Measurements from ENCODE around the gene ZNF546. TPM values are rescaled to one million over a fixed set of nuclear protein-coding genes. Genes with fewer than 3 reads are reported as not detected.
"Not testable (repeated sequence)": the region's sequence is repeated elsewhere in the genome, so short reads cannot be mapped to it uniquely, and the experiment has no call there.

Gene ZNF546
- 1.1 and 3.7 TPM in 2 replicates for total RNA-seq (2014; rRNA removed; shearing (Covaris generic))

- peak; percentile 82 for DNase-seq (ENCODE audit: low spot score)
Measured at GRCh38 chr19:39996811-39997637, at the start of gene ZNF546. ZNF546 (plus strand) TSS chr19:39997060; CDS start chr19:39998327, 1,267 bp downstream.

DNA sequence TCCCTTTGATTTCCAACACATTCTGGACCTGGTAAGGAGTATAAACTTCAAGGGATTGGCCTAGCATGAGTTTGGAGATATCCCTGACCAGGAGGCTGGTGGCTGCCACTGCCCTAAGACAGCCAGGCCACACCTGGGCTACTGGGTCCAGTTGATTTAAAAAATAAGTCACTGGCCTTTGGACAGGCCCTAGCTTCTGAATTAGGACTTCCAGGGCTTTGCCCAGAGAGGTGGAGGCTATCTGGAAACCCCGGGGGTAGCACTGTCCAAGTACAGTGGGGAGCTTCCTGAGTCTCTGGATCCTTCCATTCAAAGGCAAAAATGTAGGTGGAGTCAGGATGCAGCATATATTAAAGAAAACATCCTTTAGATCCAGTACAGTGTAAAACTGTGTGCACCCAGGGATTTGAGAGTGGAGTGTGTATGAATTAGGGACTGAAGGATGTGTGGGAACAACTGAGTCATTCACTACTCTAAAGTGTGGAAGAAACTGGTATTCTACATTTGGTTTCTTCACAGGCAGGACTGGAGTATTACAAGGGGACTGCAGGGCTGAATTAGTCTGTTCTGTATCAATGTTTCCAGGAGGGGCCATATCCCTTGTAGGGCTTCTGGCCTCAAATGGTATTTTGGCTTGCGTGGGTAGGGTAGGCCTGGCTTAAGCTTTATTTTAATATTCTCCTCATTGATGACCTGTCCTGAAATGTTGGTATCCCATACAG is 47.7 kb upstream of the ZNF546 start:
- no peak for DNase-seq (ENCODE audit: low spot score)

GRCh38 chr19:39951065-39951650 is 45.7 kb upstream of the ZNF546 start:
- DNase-seq (ENCODE audit: low spot score) = no peak

DNA sequence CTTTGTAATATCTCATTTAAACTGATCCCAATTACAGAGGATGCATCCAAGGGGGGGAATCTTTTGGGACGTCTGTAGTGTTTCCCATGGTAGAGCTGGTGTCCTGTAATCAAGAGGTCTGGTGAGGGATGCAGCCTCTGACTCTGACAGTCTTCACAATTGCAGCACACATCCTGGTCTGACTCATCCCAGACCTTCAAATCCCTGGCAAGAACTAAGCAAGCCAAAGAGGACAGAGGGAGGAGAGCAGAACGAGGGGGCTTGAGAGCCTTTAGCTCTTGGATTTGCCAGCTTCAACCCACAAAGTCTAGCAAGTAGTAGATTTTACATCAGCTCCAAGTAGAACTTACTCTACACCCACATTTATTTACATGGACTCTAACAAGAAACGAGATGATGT is 45.2 kb upstream of the ZNF546 start:
- DNase-seq (ENCODE audit: low spot score) = no peak

- DNase-seq (ENCODE audit: low spot score) = no peak
Measured at GRCh38 chr19:39953915-39954314, 42.9 kb upstream of the ZNF546 start.

DNA sequence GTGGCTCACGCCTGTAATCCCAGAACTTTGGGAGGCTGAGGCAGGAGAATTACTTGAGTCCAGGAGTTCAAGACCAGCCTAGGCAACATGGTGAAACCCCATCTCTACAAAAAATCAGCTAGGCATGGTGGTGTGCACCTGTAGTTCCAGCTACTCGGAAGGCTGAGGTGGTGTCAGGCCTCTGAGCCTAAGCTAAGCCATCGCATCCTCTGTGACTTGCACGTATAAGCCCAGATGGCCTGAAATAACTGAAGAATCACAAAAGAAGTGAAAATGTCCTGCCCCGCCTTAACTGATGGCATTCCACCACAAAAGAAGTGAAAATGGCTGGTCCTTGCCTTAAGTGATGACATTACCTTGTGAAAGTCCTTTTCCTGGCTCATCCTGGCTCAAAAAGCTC is 39.0 kb upstream of the ZNF546 start:
- not testable (repeated sequence) for DNase-seq (ENCODE audit: low spot score)

DNA sequence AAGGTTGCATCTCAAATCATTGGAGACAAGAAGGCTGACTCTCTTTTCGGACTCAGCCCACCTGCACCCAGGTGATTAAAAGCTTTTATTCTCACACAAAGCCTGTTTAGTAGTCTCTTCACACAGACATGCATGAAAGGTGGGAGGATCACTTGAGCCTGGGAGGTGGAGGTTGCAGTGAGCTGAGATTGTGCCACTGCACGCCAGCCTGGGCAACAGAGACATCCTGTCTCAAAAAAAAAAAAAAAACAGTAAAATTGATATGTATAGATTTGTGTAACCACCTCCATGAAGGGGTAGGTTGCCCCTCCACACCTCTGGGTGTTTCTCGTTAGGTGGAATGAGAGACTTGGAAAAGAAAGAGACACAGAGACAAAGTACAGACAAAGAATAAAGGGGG is 37.9 kb upstream of the ZNF546 start:
- not testable (repeated sequence) for DNase-seq (ENCODE audit: low spot score)

DNA sequence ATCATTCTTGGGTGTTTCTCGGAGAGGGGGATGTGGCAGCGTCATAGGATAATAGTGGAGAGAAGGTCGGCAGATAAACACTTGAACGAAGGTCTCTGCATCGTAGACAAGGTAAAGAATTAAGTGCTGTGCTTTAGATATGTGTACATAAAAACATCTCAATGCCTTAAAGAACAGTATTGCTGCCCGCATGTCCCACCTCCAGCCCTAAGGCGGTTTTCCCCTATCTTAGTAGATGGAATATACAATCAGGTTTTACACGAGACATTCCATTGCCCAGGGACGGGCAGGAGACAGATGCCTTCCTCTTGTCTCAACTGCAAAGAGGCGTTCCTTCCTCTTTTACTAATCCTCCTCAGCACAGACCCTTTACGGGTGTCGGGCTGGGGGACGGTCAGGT is 37.5 kb upstream of the ZNF546 start:
- not testable (repeated sequence) for DNase-seq (ENCODE audit: low spot score)

- DNase-seq (ENCODE audit: low spot score) = no peak
Measured at GRCh38 chr19:39963898-39964297, 33.0 kb upstream of the ZNF546 start.

- DNase-seq (ENCODE audit: low spot score) = no peak
Measured at GRCh38 chr19:39966617-39967016, 30.2 kb upstream of the ZNF546 start.

- DNase-seq (ENCODE audit: low spot score) = no peak
Measured at GRCh38 chr19:39967561-39967960, 29.3 kb upstream of the ZNF546 start.

DNA sequence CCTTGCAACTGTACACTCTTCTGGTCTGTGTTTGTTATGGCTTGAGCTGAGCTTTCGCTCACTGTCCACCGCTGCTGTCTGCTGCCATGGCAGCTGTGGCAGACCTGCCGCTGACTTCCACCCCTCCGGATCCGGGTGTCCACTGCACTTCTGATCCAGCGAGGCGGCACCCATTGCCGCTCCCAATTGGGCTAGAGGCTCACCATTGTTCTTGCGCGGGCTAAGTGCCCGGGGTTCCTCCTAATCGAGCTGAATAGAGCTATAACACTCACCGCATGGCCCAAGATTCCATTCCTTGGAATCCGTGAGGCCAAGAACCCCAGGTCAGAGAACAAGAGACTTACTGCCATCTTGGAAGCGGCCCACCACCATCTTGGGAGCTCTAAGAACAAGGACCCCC is 28.1 kb upstream of the ZNF546 start:
- no peak for DNase-seq (ENCODE audit: low spot score)

- DNase-seq (ENCODE audit: low spot score) = no peak
Measured at GRCh38 chr19:39969266-39969665, 27.6 kb upstream of the ZNF546 start.

DNA sequence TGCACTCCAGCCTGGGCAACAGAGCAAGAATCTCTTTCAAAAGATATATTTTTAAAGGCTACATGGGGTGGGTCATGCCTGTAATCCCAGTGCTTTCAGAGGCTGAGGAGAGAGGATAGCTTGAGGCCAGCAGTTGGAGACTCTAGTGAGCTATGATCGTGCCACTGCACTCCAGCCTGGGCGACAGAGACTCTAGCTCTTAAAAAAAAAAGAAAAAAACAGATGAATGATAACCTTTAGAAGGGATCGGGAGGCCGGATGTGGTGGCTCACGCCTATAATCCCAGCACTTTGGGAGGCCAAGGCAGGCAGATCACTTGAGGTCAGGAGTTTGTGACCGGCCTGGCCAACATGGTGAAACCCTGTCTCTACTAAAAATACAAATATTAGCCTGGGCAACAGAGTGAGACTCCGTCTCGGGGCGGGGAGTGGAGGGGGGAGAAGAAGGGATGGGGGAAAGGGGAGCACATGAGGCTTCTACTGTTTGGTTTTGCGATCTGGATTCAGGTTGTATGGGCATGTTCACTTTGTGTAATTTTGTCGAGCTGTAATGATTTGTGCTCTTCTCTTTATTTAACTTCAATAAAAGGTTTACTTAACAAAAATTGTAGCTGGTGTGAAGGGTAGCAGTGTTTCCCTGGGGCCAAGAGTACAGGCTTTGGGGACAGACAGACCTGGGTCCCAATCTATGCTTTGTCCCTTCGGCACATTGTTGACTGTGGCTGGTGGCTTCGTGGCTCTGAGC is 27.0 kb upstream of the ZNF546 start:
- no peak for DNase-seq (ENCODE audit: low spot score)

GRCh38 chr19:39970425-39970674 is 26.5 kb upstream of the ZNF546 start:
- no peak for DNase-seq (ENCODE audit: low spot score)

DNA sequence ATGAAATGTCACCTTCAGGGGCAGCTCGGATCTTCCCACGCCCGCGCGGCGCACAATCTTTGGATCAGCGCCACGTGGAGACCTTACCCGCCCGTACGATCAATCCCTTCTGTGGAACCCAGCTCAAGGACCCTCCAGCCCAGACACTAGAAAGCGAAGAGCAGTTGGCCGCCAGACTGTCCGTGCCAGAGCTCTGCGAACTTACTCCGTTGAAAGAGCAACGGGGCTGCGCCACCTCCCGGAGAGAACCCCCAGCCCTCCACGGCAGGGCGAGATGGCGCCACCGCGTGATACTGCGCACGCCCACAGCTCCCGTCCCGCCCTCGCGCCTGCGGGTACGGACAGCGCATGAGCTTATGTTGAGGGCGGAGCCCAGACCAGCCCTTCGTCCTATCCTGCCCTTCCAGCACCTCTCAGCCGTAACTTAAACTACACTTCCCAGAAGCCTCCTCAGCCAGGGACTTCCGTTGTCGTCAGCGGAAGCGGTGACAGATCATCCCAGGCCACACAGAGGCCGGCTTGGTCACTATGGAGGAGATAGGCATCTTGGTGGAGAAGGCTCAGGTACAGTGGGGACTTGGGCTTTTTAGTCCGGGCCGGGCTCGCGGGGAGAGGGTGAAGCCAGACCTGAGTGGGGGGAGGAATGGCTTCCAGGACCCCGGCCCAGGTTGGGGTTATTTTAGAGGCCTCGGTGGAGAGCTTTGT is 26.0 kb upstream of the ZNF546 start, which contains the start of gene PSMC4:
PSMC4 (plus strand) TSS at position 491 of the 705 bp plus-strand sequence; CDS start at position 529, 38 bp downstream.
- peak; percentile 99 for DNase-seq (ENCODE audit: low spot score)

DNA sequence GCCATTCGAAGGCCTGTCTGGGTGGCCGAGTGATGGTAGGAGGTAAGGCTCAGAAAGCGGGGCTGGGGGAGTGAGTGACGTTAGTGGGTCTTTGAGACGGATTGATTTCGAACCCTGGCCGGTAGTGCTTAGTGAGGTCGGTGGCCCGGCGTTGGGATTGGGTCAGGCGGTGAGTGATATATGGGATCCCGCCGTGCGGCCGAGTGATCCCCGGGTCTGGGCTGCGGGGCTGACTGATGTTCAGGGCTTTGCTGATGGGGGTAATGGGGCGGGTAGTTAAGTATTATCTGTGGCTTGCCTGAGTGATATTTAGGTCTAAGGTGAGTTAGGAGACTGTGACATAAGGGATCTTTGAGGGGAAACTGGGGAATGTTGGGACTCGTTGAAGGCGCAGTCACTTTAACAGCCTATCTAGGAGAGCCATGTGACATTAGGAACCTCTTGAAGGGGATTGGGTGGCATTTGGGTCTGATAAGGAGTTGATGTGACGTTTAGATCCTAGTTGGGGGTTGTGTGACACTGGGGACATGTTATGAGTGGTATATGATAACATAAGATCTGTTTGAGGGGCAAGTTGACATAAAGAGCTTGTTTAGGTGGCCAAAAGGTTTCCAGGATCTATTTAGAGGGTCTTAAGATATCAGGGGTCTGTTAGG is 25.4 kb upstream of the ZNF546 start:
- peak; percentile 6 for DNase-seq (ENCODE audit: low spot score)

- DNase-seq (ENCODE audit: low spot score) = no peak
Measured at GRCh38 chr19:39974377-39975155, 22.3 kb upstream of the ZNF546 start.

DNA sequence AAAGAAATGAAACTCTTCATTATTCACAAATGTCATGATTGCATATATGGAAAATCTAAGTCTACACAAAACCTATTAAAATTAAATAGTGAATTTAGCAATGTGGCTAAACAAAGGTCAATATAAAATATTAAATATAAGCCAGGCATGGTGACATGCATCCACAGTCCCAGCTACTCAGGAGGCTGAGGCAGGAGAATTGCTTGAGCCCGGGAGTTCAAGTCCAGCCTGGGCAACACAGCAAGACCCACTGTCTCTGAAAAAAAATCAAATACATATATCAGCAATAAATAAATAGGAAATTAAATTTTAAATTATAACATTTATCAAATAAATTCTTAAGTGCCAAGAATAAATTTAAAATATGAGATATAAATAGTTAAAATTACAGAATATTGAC is 14.0 kb upstream of the ZNF546 start:
- DNase-seq (ENCODE audit: low spot score) = no peak

DNA sequence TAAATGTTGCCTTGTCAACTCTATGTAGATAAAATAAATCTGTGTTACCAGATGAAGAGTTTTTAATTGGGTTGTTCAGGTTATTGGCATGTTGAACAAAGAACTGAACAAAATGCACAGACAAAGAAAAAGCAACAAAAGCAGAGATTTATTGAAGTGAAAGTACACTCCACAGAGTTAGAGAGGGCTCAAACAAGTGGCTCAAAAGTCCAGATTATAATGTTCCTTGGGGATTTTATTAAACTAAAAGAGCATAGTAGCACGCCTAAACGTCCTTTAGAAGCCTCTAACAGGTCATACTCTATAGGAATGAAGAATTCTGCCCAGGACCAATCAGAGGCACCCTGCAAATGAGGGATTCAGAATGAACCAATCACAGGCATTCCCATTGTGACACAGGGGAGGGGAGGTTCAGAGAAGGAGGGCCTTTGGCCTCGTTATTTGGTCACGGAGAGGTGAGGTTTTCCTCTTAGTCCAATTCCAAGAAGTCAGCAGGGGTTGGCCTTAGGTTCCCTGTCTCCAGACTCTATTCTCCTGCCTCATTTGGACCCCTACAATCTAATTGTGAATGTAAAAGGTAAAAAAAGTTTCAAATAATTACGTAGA is 13.1 kb upstream of the ZNF546 start:
- no peak for DNase-seq (ENCODE audit: low spot score)
